SK-N-SH (cell line): ENCODE results near the gene COL24A1. TPM values are rescaled to one million over a fixed set of nuclear protein-coding genes. Genes with fewer than 3 reads are reported as not detected.

Experiments used
- CTCF ChIA-PET: fragments of 300-600, 350-600 bp; formaldehyde crosslinking; extraction: SDS; loops from one replicate; lab custom pipeline; 2021; lab: Yijun Ruan, JAX
- POLR2A ChIA-PET: fragments of 350-600 bp; sonication (Branson Sonifier 250); formaldehyde crosslinking; extraction: SDS; loops from one replicate; lab custom pipeline; 2020; ENCODE audit warnings: antibody characterized with exemption, inconsistent platforms; lab: Yijun Ruan, JAX
- DNase-seq: peaks from one replicate; pipeline ENCODE4 v3.0.0; 2012
- H2AFZ ChIP-seq: fragments of 200-600 bp; sonication (generic); 2 replicates; pipeline ENCODE4 v1.8.1; 2016; ENCODE audit warnings: antibody characterized with exemption, mild to moderate bottlenecking, low read depth
- H3F3A ChIP-seq: fragments of 200-600 bp; sonication (generic); replicated peaks from 2 replicates; pipeline ENCODE3; 2016; ENCODE audit warnings: antibody characterized with exemption, mild to moderate bottlenecking; ENCODE audit not compliant: insufficient read depth
- H3K27ac ChIP-seq, 2 experiments: fragments of 200-500 bp in 1 of 2; fragments of 200-600 bp in 1 of 2; sonication (Bioruptor generic) in 1 of 2; sonication (generic), shearing (Covaris generic) in 1 of 2; 2 replicates each; pipeline versions ENCODE4 v1.5.1 to v1.6.1; 2014 to 2016; ENCODE audit warnings: low read depth in 2 of 2, inconsistent platforms in 1 of 2, low read length in 1 of 2, mild to moderate bottlenecking in 1 of 2, mixed read lengths in 1 of 2
- H3K27me3 ChIP-seq: fragments of 200-600 bp; sonication (generic), shearing (Covaris generic); 2 replicates; pipeline ENCODE4 v1.6.1; 2016; ENCODE audit warnings: mixed run types; ENCODE audit not compliant: insufficient read depth
- H3K36me3 ChIP-seq, 2 experiments: fragments of 200-500 bp in 1 of 2; fragments of 200-600 bp in 1 of 2; sonication (Bioruptor generic) in 1 of 2; sonication (generic) in 1 of 2; replicated peaks in 1 of 2; 2 replicates each; pipeline versions ENCODE3 to v1.5.1; 2014 to 2016; ENCODE audit warnings: low read length in 1 of 2, mild to moderate bottlenecking in 1 of 2; ENCODE audit not compliant: insufficient read depth in 2 of 2, control insufficient read depth in 1 of 2
- H3K4me1 ChIP-seq, 2 experiments: fragments of 200-500 bp in 1 of 2; fragments of 200-600 bp in 1 of 2; sonication (Bioruptor generic) in 1 of 2; sonication (generic), shearing (Covaris generic) in 1 of 2; 2 replicates each; pipeline versions ENCODE4 v1.5.1 to v1.6.1; 2014 to 2016; ENCODE audit warnings: low read depth in 1 of 2, low read length in 1 of 2, mixed run types in 1 of 2; ENCODE audit not compliant: insufficient read depth in 2 of 2, control insufficient read depth in 1 of 2
- H3K4me2 ChIP-seq: fragments of 200-600 bp; sonication (generic), shearing (Covaris generic); 2 replicates; pipeline ENCODE4 v1.6.1; 2017; ENCODE audit warnings: mixed run types
- H3K4me3 ChIP-seq, 2 experiments: fragments of 200-500 bp in 1 of 2; fragments of 200-600 bp in 1 of 2; sonication (Bioruptor generic) in 1 of 2; sonication (generic), shearing (Covaris generic) in 1 of 2; 2 replicates each; pipeline versions ENCODE4 v1.5.1 to v1.8.1; 2014 to 2016; ENCODE audit warnings: low read depth in 2 of 2, inconsistent platforms in 1 of 2, low read length in 1 of 2, mild to moderate bottlenecking in 1 of 2, mixed read lengths in 1 of 2, moderate library complexity in 1 of 2
- H3K79me2 ChIP-seq: fragments of 200-600 bp; sonication (generic); 2 replicates; pipeline ENCODE4 v1.8.1; 2017; ENCODE audit warnings: mild to moderate bottlenecking; ENCODE audit not compliant: insufficient read depth
- H3K9ac ChIP-seq: fragments of 200-600 bp; sonication (generic); 2 replicates; pipeline ENCODE4 v1.6.1; 2017; ENCODE audit warnings: mixed run types
- H3K9me2 ChIP-seq: fragments of 200-600 bp; sonication (generic); 2 replicates; pipeline ENCODE4 v1.6.1; 2017; ENCODE audit warnings: mixed run types
- H3K9me3 ChIP-seq: fragments of 200-600 bp; sonication (generic); 2 replicates; pipeline ENCODE4 v1.6.1; 2017; ENCODE audit warnings: mixed run types, mild to moderate bottlenecking, moderate library complexity
- H4K20me1 ChIP-seq: fragments of 200-600 bp; sonication (generic); 2 replicates; pipeline ENCODE4 v1.6.1; 2017; ENCODE audit warnings: mild to moderate bottlenecking, mixed run types; ENCODE audit not compliant: insufficient read depth
- CTCF ChIP-seq: fragments of 200-600 bp; sonication (generic); IDR thresholded peaks from 2 replicates; pipeline ENCODE4 v1.6.1; 2017; ENCODE audit warnings: antibody characterized with exemption, mild to moderate bottlenecking, moderate library complexity
- ELF1 ChIP-seq: IDR thresholded peaks from 2 replicates; pipeline ENCODE4 v1.4.0; 2012
- EP300 ChIP-seq, 2 experiments: IDR thresholded peaks; 2 replicates each; pipeline versions ENCODE4 v1.4.0 to v1.6.1; 2012; ENCODE audit warnings: borderline replicate concordance in 1 of 2, low read depth in 1 of 2, low read length in 1 of 2
- EZH2phosphoT487 ChIP-seq: fragments of 200-600 bp; sonication (generic); IDR thresholded peaks from 2 replicates; pipeline ENCODE4 v1.6.1; 2017; ENCODE audit warnings: low read depth, mixed run types, mild to moderate bottlenecking, antibody characterized with exemption, moderate library complexity, borderline replicate concordance
- FOSL2 ChIP-seq: IDR thresholded peaks from 2 replicates; pipeline ENCODE4 v1.4.0; 2012; ENCODE audit warnings: low read depth, mild to moderate bottlenecking, moderate library complexity, borderline replicate concordance
- FOXM1 ChIP-seq: IDR thresholded peaks from 2 replicates; pipeline ENCODE4 v1.4.0; 2012; ENCODE audit warnings: low read depth, mild to moderate bottlenecking
- GATA2 ChIP-seq: sonication (generic); formaldehyde crosslinking; IDR thresholded peaks from 2 replicates; pipeline ENCODE4 v1.5.0; 2020; ENCODE audit warnings: mild to moderate bottlenecking, missing genetic modification reagents
- IRF3 ChIP-seq: fragments of 150-350 bp; IDR thresholded peaks from 2 replicates; pipeline ENCODE4 v1.6.1; 2016; ENCODE audit warnings: mild to moderate bottlenecking, low read depth, low read length
- JUND ChIP-seq: IDR thresholded peaks from 2 replicates; pipeline ENCODE4 v1.4.0; 2012
- MAX ChIP-seq: IDR thresholded peaks from 2 replicates; pipeline ENCODE4 v1.4.0; 2012; ENCODE audit warnings: low read depth
- MXI1 ChIP-seq: IDR thresholded peaks from 2 replicates; pipeline ENCODE4 v1.6.1; 2012; ENCODE audit warnings: mild to moderate bottlenecking, low read depth, low read length, improper control_type of control experiment
- NFIC ChIP-seq: IDR thresholded peaks from 2 replicates; pipeline ENCODE4 v1.4.0; 2012; ENCODE audit warnings: borderline replicate concordance
- RAD21 ChIP-seq: IDR thresholded peaks from 2 replicates; pipeline ENCODE4 v1.6.1; 2012; ENCODE audit warnings: mild to moderate bottlenecking, low read length
- REST ChIP-seq: IDR thresholded peaks from 2 replicates; pipeline ENCODE4 v1.6.1; 2012; ENCODE audit warnings: mild to moderate bottlenecking, low read depth, low read length, moderate library complexity
- RXRA ChIP-seq: IDR thresholded peaks from 2 replicates; pipeline ENCODE4 v1.4.0; 2012; ENCODE audit warnings: low read depth, mild to moderate bottlenecking, borderline replicate concordance
- SIN3A ChIP-seq: IDR thresholded peaks from 2 replicates; pipeline ENCODE4 v1.6.1; 2012; ENCODE audit warnings: low read depth, mild to moderate bottlenecking, low read length, moderate library complexity, borderline replicate concordance
- SMC3 ChIP-seq: IDR thresholded peaks from 2 replicates; pipeline ENCODE4 v1.6.1; 2012; ENCODE audit warnings: low read depth, low read length, improper control_type of control experiment
- TAF1 ChIP-seq: IDR thresholded peaks from 2 replicates; pipeline ENCODE4 v1.6.1; 2012; ENCODE audit warnings: low read depth, mild to moderate bottlenecking, low read length, moderate library complexity, borderline replicate concordance
- TCF12 ChIP-seq: IDR thresholded peaks from 2 replicates; pipeline ENCODE4 v1.4.0; 2012
- USF1 ChIP-seq: IDR thresholded peaks from 2 replicates; pipeline ENCODE4 v1.4.0; 2012; ENCODE audit warnings: low read depth, borderline replicate concordance
- WGBS: methylation state at CpG from one replicate; pipeline ENCODE4 v1.1.6; 2017; ENCODE audit warnings: low lambda C conversion rate; 5-methylcytosine and 5-hydroxymethylcytosine counted together
- polyA plus RNA-seq, 3 experiments: library from polyadenylated mRNA; depleted of rRNA; stranded (reverse); fragments of >200 nt; gene quantifications; 2 replicates each; pipeline ENCODE4 v1.2.3, GENCODE V29; 2012

Gene COL24A1
- polyA plus RNA-seq, 1 of the 3 experiments (the other 2 are of a cell fraction): not detected

- Histone ChIP-seq H3K9me2 (no peaks in the 10 kb centered on the region), H3K4me3 (peak overlapping the region; percentile 25 to 44), H4K20me1 (no peaks in the 10 kb centered on the region), H3K4me1 (peaks cover 0 to 13% of the 10 kb centered on the region in 2 experiments; a peak in 1 of 4 replicates), H2AFZ (peak overlapping the region; percentile 69), H3K9me3 (no peaks in the 10 kb centered on the region), H3K27ac (no peak overlapping the region), H3F3A (no peaks in the 10 kb centered on the region), H3K27me3 (peaks cover 46% of the 10 kb centered on the region), H3K4me2 (peak overlapping the region; percentile 79), H3K79me2 (no peaks in the 10 kb centered on the region), H3K9ac (no peak overlapping the region), H3K36me3 (no peaks in the 10 kb centered on the region)
- peak; percentile 48 for DNase-seq
- TF ChIP-seq RXRA: no peak
- TF ChIP-seq EZH2phosphoT487: no peak; the same call in 1 of the 2 replicates
- TF ChIP-seq RAD21: no peak
- TF ChIP-seq IRF3: no peak
- TF ChIP-seq FOSL2: no peak
- no peak for TF ChIP-seq FOXM1
- TF ChIP-seq USF1: no peak
- no peak for TF ChIP-seq NFIC
- no peak for TF ChIP-seq MAX
- TF ChIP-seq TCF12: no peak
- TF ChIP-seq EP300 (IDR thresholded peaks at IDR 0.05; ENCODE audit: borderline replicate concordance in 1 of 2, low read depth in 1 of 2, low read length in 1 of 2): no peak
- TF ChIP-seq SMC3: no peak
- TF ChIP-seq CTCF: no peak
- TF ChIP-seq MXI1: no peak
- TF ChIP-seq SIN3A: no peak
- TF ChIP-seq GATA2 (CRISPR knock-in tag): no peak
- TF ChIP-seq TAF1: no peak
- TF ChIP-seq REST: no peak
- no peak for TF ChIP-seq ELF1
- TF ChIP-seq JUND: no peak
- 7% methylated on average over 19 of the region's 40 CpGs for WGBS
- ChIA-PET POLR2A (no interaction called here), CTCF (no interaction called here)
Observed at GRCh38 chr1:86155807-86156565, 586 bp downstream of the COL24A1 start.
